RWPE2 (cell line): ENCODE measurements around the gene VGLL4.

Experiments
- ATAC-seq: fragments of 200-7000 bp; cut with Tn5 transposase; 3 replicates; pipeline ENCODE4 v1.9.1; 2021; ENCODE audit warnings: low read depth
- DNase-seq: peaks from one replicate; pipeline ENCODE4 v3.0.0-alpha.2; 2020; ENCODE audit warnings: low spot score
- H3K27ac ChIP-seq: fragments of 450-650 bp; 2 replicates; pipeline ENCODE4 v1.5.1; 2017; ENCODE audit warnings: mild to moderate bottlenecking; ENCODE audit not compliant: poor library complexity, severe bottlenecking
- H3K27me3 ChIP-seq: fragments of 250-450 bp; sonication (Bioruptor Pico); 2 replicates; pipeline ENCODE4 v1.5.1; 2021; ENCODE audit warnings: mild to moderate bottlenecking, moderate library complexity; ENCODE audit not compliant: insufficient read depth, poor library complexity, severe bottlenecking
- H3K36me3 ChIP-seq: fragments of 250-450 bp; sonication (Bioruptor Pico); 2 replicates; pipeline ENCODE4 v1.5.1; 2020; ENCODE audit warnings: low read depth, mild to moderate bottlenecking, moderate library complexity
- H3K4me1 ChIP-seq: fragments of 250-450 bp; sonication (Bioruptor Pico); 2 replicates; pipeline ENCODE4 v1.5.1; 2021; ENCODE audit warnings: mild to moderate bottlenecking, moderate library complexity; ENCODE audit not compliant: insufficient read depth, poor library complexity, severe bottlenecking
- H3K4me3 ChIP-seq: fragments of 250-450 bp; sonication (Bioruptor Pico); 2 replicates; pipeline ENCODE4 v1.5.1; 2021; ENCODE audit warnings: mild to moderate bottlenecking, moderate library complexity; ENCODE audit not compliant: severe bottlenecking
- H3K9me3 ChIP-seq: fragments of 250-450 bp; sonication (Bioruptor Pico); 2 replicates; pipeline ENCODE4 v1.5.1; 2021; ENCODE audit warnings: mild to moderate bottlenecking, moderate library complexity; ENCODE audit not compliant: severe bottlenecking
- CTCF ChIP-seq: fragments of 450-650 bp; IDR thresholded peaks from one replicate; pipeline ENCODE4 v1.5.1; 2017; ENCODE audit warnings: mild to moderate bottlenecking, moderate library complexity; ENCODE audit not compliant: poor library complexity, severe bottlenecking

VGLL4 gene

DNA sequence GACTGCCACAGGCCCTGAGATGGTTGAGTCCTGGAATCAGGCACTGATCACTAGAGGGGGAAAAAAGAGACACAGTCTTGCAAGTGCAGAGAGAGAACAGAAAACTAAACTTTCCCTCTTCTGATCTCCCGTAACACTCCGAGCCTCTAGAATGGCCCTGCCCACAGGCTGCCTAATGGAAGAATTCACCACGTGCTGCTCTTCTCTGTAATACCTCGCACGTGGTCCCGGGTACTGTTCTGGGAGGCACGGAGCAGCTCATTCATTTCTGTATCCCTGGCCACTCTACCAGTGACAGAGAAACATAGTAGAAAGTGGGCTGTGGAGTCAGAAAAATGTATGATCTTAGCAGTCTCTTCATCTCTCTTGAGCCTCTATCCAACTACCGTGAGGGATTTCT is 30.4 kb downstream of the VGLL4 start:
- H3K4me1 ChIP-seq = peaks cover 17% of the 10 kb centered on the region

DNA sequence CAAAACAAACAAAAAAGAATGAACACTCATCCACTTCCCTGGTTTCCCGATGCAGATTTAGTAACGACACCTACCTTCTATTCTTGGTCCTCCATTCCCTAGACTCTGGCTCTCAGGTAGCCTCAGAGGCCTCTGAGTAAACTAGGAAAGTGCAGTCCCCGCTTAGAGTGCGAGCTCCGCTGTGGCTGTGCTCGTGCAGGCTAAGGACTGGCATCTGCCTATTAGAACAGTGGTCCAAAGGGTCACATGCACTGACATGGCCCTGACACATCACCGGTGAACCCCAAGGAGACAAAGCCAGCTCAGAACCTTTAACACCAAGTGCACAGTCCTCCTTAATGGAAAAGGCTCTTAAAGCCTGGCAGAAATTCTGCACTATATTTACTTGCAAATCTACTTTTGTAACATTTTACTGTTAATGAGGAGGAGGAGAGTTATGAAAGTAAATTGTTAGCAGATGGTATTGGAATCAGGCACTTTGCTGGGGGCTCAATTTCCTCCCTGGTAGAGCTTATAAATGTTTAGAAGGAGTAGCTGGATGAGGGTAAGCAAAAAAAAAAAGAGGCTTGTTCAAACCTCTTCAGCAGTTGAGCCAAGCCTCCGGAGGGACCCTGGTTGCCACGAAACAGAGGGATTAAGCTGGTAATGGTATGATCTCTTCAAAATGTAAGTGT is 31.1 kb downstream of the VGLL4 start:
- H3K4me3 ChIP-seq = no peak overlapping the region
- ATAC-seq (no peak), DNase-seq (no peak)
- H3K4me1 ChIP-seq = peaks cover 24% of the 10 kb centered on the region
- no peaks in the 10 kb centered on the region for H3K27me3 ChIP-seq
- TF ChIP-seq CTCF = no peak
- no peaks in the 10 kb centered on the region for H3K9me3 ChIP-seq
- no peak overlapping the region for H3K27ac ChIP-seq
- H3K36me3 ChIP-seq = no peaks in the 10 kb centered on the region

More for the DNA sequence above, 30.4 kb downstream of the VGLL4 start:
- Histone ChIP-seq H3K9me3 (no peaks in the 10 kb centered on the region), H3K27me3 (no peaks in the 10 kb centered on the region), H3K4me3 (no peak overlapping the region), H3K27ac (no peak overlapping the region), H3K36me3 (no peaks in the 10 kb centered on the region)
- DNase-seq (no peak), ATAC-seq (no peak)
- no peak for TF ChIP-seq CTCF

DNA sequence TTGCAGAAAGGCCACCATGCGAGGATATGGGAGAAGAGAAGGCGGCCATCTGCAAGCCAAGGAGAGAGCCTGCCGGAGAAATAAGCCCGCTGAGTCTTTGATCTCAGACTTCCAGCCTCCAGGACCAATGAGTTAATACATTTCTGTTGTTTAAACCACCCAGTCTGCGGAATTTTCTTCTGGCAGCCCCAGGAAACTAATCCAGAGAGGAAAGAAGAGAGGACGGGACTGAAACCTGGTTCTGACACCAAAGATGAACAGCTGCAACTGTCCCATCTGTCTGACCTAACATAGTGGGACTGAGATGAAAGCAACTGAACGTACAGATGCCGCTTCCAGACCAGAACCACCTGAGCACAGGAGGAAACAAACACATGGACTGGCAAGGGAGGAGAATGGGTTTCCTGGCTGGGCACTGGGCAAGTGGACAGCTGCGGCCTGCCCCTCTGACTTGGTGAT is 32.3 kb downstream of the VGLL4 start:
- DNase-seq = no peak
- no peak for ATAC-seq
- no peak overlapping the region for H3K4me3 ChIP-seq
- peaks cover 33% of the 10 kb centered on the region for H3K4me1 ChIP-seq
- TF ChIP-seq CTCF = no peak
- 0 out of 2 replicates have a peak, but pooled peaks cover 3% of the 10 kb centered on the region for H3K36me3 ChIP-seq
- H3K27me3 ChIP-seq = no peaks in the 10 kb centered on the region
- H3K27ac ChIP-seq = no peak overlapping the region
- H3K9me3 ChIP-seq = no peaks in the 10 kb centered on the region

DNA sequence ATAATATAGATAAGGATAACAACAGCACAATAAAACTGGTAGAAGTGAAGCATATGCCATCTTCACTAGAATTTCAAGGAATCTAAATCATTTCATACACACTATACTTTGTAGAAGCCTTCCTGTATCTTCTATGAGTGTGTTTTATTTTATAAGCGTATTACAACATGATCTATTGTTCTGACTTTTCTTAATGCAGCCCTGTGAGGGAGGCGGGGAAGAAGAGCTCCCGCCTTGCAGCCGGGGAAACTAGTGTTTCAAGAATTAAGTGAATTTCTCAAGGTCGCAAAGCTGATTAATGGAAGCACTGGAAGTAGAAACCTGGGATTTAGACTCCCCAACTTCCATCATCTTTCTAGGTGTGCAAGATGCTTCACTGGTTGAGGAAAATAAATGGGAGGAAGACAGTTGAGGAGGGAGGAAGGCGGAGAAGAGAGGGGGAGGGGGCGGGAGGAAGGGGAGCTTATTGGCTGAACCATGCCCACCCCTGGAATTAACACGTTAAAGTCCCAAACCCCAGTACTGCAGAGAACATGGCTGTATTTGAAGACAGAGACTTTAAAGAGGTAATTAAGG is 32.9 kb downstream of the VGLL4 start:
- DNase-seq (no peak), ATAC-seq (no peak)
- Histone ChIP-seq H3K4me1 (peaks cover 33% of the 10 kb centered on the region), H3K27ac (no peak overlapping the region), H3K4me3 (no peak overlapping the region), H3K9me3 (no peaks in the 10 kb centered on the region), H3K36me3 (0 out of 2 replicates have a peak, but pooled peaks cover 3% of the 10 kb centered on the region), H3K27me3 (no peaks in the 10 kb centered on the region)
- TF ChIP-seq CTCF = no peak
